Thymus (tissue), 11 donors: Measurements from ENCODE around the gene BTN2A1. TPM values are rescaled to one million over a fixed set of nuclear protein-coding genes. Genes with fewer than 3 reads are reported as not detected.

Source experiments
- DNase-seq, 9 donors: peaks; one replicate each; pipeline ENCODE4 v3.0.0-alpha.2; 2013; ENCODE audit warnings: low spot score in 9 of 9, low read depth in 6 of 9, missing footprints in 1 of 9
- H3K27ac ChIP-seq, 2 donors: one replicate each; pipeline ENCODE4 v1.5.1; 2013; ENCODE audit warnings: control low read depth in 1 of 2, low read depth in 1 of 2, low read length in 1 of 2, mild to moderate bottlenecking in 1 of 2, moderate library complexity in 1 of 2
- H3K27me3 ChIP-seq, 2 donors: one replicate each; pipeline ENCODE4 v1.5.1; 2013; ENCODE audit warnings: low read length in 1 of 2; ENCODE audit not compliant: control insufficient read depth in 2 of 2, insufficient read depth in 1 of 2
- H3K36me3 ChIP-seq, 2 donors: one replicate each; pipeline ENCODE4 v1.5.1; 2013; ENCODE audit warnings: low read length in 1 of 2, mild to moderate bottlenecking in 1 of 2, moderate library complexity in 1 of 2; ENCODE audit not compliant: control insufficient read depth in 2 of 2, insufficient read depth in 2 of 2
- H3K4me1 ChIP-seq, 2 donors: one replicate each; pipeline ENCODE4 v1.5.1; 2013; ENCODE audit warnings: low read length in 2 of 2; ENCODE audit not compliant: control insufficient read depth in 2 of 2, insufficient read depth in 2 of 2
- H3K4me3 ChIP-seq, 2 donors: one replicate each; pipeline ENCODE4 v1.5.1; 2013; ENCODE audit warnings: low read length in 2 of 2, control low read depth in 1 of 2, mild to moderate bottlenecking in 1 of 2
- H3K9me3 ChIP-seq, 2 donors: one replicate each; pipeline ENCODE4 v1.5.1; 2013; ENCODE audit warnings: low read length in 1 of 2, mild to moderate bottlenecking in 1 of 2; ENCODE audit not compliant: control insufficient read depth in 2 of 2, insufficient read depth in 1 of 2
- WGBS: extraction: QIAGEN DNeasy Blood & Tissue Kit; methylation state at CpG from one replicate; pipeline ENCODE4 v1.1.7; 2013; 5-methylcytosine and 5-hydroxymethylcytosine counted together
- polyA plus RNA-seq: library from polyadenylated mRNA; stranded (reverse); fragments of 200-250 nt; gene quantifications from one replicate; pipeline ENCODE4 v1.2.3, GENCODE V29; 2013
- total RNA-seq: library from RNA; stranded (reverse); fragments of 120-200 nt; gene quantifications from one replicate; pipeline ENCODE4 v1.2.4, GENCODE V29; 2013
- donor health status: healthy.

The BTN2A1 gene
- total and polyA plus RNA-seq, 2 donors = 8.1 to 26.9 TPM

DNA sequence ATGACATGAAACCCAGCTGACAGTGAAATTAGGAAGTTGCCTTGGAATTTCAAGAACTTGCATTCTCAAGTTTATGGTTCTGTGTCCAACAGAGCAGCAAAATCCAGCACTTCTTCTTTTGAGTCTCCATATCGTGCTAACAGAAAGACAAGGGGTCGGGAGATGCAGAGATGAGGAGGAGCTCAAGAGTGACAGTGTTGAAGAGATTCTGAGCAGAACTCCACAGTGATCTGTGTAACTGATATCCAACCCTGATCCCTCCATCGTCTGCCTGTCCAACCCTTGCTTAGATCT lies 21.2 kb downstream of the BTN2A1 start:
- Histone ChIP-seq H3K4me1 (peaks cover 9 to 27% of the 10 kb centered on the region in 2 donors), H3K27me3 (no peaks in the 10 kb centered on the region), H3K36me3 (no peaks in the 10 kb centered on the region), H3K4me3 (no peak overlapping the region), H3K27ac (no peak overlapping the region), H3K9me3 (no peaks in the 10 kb centered on the region)
- no peak for DNase-seq
- WGBS = 83% methylated on average over 3 of the region's 3 CpGs

DNA sequence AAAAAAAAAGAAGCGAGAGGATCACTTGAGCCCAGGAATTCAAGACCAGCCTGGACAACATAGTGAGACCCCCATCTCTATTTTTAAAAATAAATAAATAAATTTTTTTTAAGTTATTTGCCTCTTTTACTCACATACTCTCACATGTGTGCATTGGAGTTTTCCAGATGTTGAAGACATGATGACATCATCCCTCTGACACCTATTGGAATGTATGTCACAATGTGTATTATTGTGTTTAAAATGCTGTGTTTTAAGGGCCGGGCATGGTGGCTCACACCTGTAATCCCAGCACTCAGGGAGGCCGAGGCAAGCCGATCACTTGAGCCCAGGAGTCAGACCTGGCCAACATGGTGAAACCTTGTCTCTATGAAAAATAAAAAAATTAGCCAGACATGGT lies 24.6 kb downstream of the BTN2A1 start:
- no peak for DNase-seq
- Histone ChIP-seq H3K9me3 (no peaks in the 10 kb centered on the region), H3K4me1 (peaks cover 0 to 6% of the 10 kb centered on the region in 2 donors), H3K27me3 (no peaks in the 10 kb centered on the region), H3K27ac (no peak overlapping the region), H3K36me3 (no peaks in the 10 kb centered on the region), H3K4me3 (no peak overlapping the region)
- 98% methylated on average over 4 of the region's 4 CpGs for WGBS

DNA sequence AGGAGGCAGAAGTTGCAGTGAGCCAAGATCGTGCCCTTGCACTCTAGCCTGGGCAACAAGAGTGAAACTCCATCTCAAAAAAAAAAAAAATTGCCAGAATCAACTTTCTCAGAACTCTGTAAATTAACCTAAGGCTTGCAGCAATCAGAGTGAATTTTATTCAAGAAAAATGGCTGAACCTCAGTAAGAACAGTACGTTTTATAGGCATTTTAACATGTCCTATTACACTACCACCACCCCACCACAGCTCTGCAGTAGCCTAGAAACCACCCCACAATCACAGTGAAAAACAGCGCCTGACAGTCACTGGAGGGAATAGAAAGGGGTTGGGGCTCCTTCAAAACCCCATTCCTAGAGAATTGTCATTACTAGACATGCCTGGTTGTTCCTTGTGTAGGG lies 26.0 kb downstream of the BTN2A1 start:
- H3K4me3 ChIP-seq = no peak overlapping the region
- no peaks in the 10 kb centered on the region for H3K36me3 ChIP-seq
- no peaks in the 10 kb centered on the region for H3K4me1 ChIP-seq
- H3K27me3 ChIP-seq = no peaks in the 10 kb centered on the region
- DNase-seq = no peak
- H3K27ac ChIP-seq = no peak overlapping the region
- 91% methylated on average over 3 of the region's 3 CpGs for WGBS
- H3K9me3 ChIP-seq = no peaks in the 10 kb centered on the region

DNA sequence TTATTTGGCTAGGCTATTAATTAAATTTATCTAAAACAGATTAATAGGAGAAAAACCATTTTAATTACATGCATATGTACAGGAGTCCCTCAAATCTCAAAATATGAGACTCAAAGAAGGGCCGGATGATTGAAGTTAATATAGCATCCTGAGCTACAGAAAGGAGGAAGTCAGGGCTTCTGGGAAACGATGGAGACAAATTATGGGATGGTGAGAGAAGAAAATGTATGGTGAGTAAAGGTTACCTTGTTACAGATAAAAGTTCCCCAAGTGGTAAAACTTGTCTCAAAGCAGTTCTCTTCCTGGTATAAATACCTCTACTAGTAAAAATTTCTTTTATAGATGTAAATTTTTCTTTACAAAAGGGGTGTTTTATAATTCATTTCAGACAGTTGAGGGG lies 26.4 kb downstream of the BTN2A1 start:
- 50% methylated on average over 2 of the region's 2 CpGs for WGBS
- no peaks in the 10 kb centered on the region for H3K9me3 ChIP-seq

DNA sequence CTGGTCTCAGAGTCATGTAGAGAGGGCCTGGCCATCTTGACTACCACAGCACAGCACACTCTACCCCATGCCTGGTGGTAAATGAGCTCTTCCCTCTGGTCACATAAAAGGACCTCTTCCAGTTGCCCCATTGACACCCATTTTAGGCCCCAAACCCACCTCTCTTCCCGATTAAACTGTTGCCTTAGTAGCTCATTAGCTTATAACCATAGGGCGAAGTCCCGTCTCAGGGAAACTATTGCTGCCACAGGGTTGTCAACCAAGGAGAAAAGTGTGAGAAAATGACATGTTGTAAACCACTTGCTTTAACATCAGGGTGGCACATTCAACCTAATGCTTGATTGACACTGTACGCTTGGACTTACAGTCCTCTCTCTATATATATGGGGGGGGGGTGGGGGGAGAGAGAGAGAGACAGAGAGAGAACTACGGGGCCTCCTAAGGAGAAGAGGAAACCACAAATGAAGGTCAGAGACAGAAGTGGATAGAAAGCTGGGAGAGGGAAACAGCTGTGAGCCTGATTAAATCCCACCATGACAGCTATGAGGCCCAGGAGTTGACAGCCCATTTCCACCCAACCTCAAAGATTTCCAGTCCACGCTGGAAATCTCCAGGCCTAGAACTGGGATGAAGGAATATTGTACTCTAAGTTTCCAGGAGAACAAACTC lies 27.5 kb downstream of the BTN2A1 start:
- WGBS = 43% methylated on average over 6 of the region's 6 CpGs
- H3K36me3 ChIP-seq = no peaks in the 10 kb centered on the region
- H3K9me3 ChIP-seq = no peaks in the 10 kb centered on the region
- no peak overlapping the region for H3K4me3 ChIP-seq
- DNase-seq = no peak
- no peaks in the 10 kb centered on the region for H3K4me1 ChIP-seq
- no peaks in the 10 kb centered on the region for H3K27me3 ChIP-seq
- no peak overlapping the region for H3K27ac ChIP-seq

More for the DNA sequence above, 26.4 kb downstream of the BTN2A1 start:
- Histone ChIP-seq H3K27ac (no peak overlapping the region), H3K4me1 (no peaks in the 10 kb centered on the region), H3K27me3 (no peaks in the 10 kb centered on the region), H3K4me3 (no peak overlapping the region), H3K36me3 (no peaks in the 10 kb centered on the region)
- DNase-seq = no peak

DNA sequence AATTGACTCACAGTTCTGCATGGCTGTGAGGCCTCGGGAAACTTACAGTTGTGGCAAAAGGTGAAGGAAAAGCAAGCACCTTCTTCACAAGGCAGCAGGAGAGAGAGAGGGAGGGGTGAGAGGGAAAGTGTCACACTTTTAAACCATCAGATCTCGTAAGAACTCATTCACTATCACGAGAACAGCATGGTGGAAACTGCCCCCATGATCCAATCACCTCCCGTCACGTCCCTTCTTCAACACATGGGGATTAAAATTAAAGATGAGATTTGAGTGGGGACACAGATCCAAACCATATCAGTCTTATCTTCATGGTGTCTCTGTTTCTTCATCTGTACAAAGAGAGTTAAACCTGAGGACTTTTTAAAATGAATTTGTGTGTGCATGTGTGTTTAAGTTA lies 28.6 kb downstream of the BTN2A1 start:
- WGBS = 96% methylated on average over 5 of the region's 5 CpGs
- H3K4me1 ChIP-seq = no peaks in the 10 kb centered on the region
- H3K4me3 ChIP-seq = no peak overlapping the region
- no peaks in the 10 kb centered on the region for H3K9me3 ChIP-seq
- H3K27ac ChIP-seq = no peak overlapping the region
- H3K36me3 ChIP-seq = no peaks in the 10 kb centered on the region
- H3K27me3 ChIP-seq = no peaks in the 10 kb centered on the region
- no peak for DNase-seq

DNA sequence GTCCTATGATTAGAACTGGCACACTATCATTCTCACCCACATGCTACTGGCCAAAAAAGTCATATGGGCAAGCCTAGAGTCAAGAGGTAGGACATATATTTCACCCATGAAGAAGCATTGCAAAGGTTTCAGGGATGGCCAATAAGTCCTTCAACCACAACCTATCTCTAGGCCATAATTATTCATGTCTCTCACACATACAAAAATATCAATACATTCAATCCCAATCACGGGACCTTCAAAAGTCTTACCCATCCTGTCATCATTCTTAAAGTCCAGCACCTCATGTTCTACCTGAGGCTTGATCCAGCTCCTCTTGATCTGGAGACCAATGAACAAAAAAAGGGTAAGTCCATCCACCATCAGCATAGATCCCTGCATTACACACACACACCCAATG lies 29.7 kb downstream of the BTN2A1 start:
- Histone ChIP-seq H3K4me3 (no peak overlapping the region), H3K27me3 (no peaks in the 10 kb centered on the region), H3K4me1 (no peaks in the 10 kb centered on the region), H3K36me3 (no peaks in the 10 kb centered on the region), H3K27ac (no peak overlapping the region), H3K9me3 (no peaks in the 10 kb centered on the region)
- DNase-seq = no peak
- 98% methylated on average over 1 of the region's 1 CpG for WGBS

DNA sequence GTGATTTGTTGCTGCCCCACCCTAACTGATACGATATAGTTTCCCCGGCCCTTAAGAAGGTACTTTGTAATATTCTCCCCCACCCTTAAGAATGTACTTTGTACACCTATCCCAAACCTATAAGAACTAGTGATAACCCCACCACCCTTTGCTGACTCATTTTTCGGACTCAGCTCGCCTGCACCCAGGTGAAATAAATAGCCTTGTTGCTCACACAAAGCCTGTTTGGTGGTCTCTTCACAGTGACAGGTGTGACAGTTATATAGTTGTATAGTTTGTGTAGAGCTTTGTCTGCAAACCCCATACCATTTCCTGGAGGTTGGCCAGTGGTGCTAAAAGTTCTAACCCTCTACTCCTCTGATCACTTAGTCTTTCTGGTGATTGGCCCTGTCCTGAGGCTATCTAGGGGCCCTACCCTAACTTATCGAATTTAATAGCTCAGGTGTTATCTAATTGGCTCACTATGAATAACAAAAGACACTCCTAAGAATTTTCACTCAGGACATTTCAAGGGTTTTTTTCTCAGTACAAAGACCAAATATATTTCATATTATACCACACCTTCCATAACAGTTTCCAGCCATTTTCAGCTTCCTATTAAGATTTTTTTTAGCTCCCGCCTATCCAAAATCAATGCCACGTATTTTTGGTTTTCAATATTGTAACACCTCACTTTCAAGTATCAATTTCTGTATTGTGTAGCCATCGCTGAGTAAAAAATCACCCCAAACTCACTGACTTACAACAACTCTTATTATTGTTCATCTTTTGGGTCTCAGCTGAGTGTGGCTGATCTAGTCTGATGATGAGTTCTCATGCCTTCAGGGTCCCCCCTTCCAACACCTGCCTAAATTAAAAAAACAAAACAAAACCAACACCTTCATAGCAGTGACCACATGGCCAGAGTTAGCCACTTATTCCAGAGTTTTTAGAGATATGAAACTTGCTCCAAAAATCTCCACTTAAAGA lies 32.5 kb downstream of the BTN2A1 start:
- WGBS = 97% methylated on average over 8 of the region's 8 CpGs
- H3K27me3 ChIP-seq = no peaks in the 10 kb centered on the region
- no peak overlapping the region for H3K27ac ChIP-seq
- no peak for DNase-seq
- H3K9me3 ChIP-seq = no peaks in the 10 kb centered on the region
- no peaks in the 10 kb centered on the region for H3K4me1 ChIP-seq
- no peak overlapping the region for H3K4me3 ChIP-seq
- H3K36me3 ChIP-seq = no peaks in the 10 kb centered on the region

DNA sequence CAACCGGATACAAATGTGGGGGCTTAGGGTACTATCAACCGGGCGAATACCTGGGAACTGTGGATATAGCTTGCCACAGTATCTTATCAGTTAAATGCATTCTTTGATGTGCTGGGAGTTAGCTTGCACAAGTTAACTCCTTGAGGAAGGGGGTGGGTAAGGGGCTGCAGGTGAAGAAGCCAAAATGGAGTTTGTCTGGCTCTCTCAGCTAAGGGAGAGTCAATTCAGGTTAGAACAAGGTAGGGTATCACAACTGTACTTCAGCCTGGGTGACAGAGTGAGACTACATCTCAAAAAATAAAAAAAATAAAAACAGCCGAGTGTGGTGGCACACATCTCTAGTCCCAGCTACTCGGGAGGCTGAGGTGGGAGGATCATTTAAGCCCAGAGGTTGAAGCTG lies 33.8 kb downstream of the BTN2A1 start:
- no peak for DNase-seq
- Histone ChIP-seq H3K4me1 (no peaks in the 10 kb centered on the region), H3K27me3 (no peaks in the 10 kb centered on the region), H3K36me3 (no peaks in the 10 kb centered on the region), H3K4me3 (no peak overlapping the region), H3K9me3 (no peaks in the 10 kb centered on the region), H3K27ac (no peak overlapping the region)
- WGBS = 97% methylated on average over 5 of the region's 5 CpGs
